Mucosa of stomach (tissue), 1 donor: ENCODE results near the gene GPR45.

Experiments used
- H3K27me3 ChIP-seq: one replicate; pipeline ENCODE4 v1.7.0; 2013; ENCODE audit warnings: mild to moderate bottlenecking, low read length; ENCODE audit not compliant: control insufficient read depth, insufficient read depth
- H3K36me3 ChIP-seq: one replicate; pipeline ENCODE4 v1.7.0; 2013; ENCODE audit warnings: low read length; ENCODE audit not compliant: control insufficient read depth, insufficient read depth
- H3K4me1 ChIP-seq: one replicate; pipeline ENCODE4 v1.7.0; 2013; ENCODE audit warnings: mild to moderate bottlenecking, low read length; ENCODE audit not compliant: control insufficient read depth, insufficient read depth
- H3K4me3 ChIP-seq: one replicate; pipeline ENCODE4 v1.7.0; 2013; ENCODE audit warnings: low read length
- H3K9ac ChIP-seq: one replicate; pipeline ENCODE4 v1.7.0; 2013; ENCODE audit warnings: mild to moderate bottlenecking, low read length, moderate library complexity
- H3K9me3 ChIP-seq: one replicate; pipeline ENCODE4 v1.7.0; 2013; ENCODE audit warnings: mild to moderate bottlenecking, low read length, moderate library complexity; ENCODE audit not compliant: control insufficient read depth
- donor health status: Pancreatic carcinoma.

GPR45 gene

GRCh38 chr2:105283532-105283931 is 42.0 kb downstream of the GPR45 start:
- H3K4me1 ChIP-seq, result peaks cover 6% of the 10 kb centered on the region
- H3K36me3 ChIP-seq, result no peaks in the 10 kb centered on the region
- H3K9ac ChIP-seq, result no peak overlapping the region
- H3K9me3 ChIP-seq, result no peaks in the 10 kb centered on the region
- no peaks in the 10 kb centered on the region for H3K27me3 ChIP-seq
- no peak overlapping the region for H3K4me3 ChIP-seq

GRCh38 chr2:105287692-105288091 is 46.1 kb downstream of the GPR45 start:
- Histone ChIP-seq H3K36me3 (no peaks in the 10 kb centered on the region), H3K27me3 (no peaks in the 10 kb centered on the region), H3K4me1 (peaks cover 6% of the 10 kb centered on the region), H3K9me3 (no peaks in the 10 kb centered on the region), H3K4me3 (no peak overlapping the region), H3K9ac (no peak overlapping the region)

GRCh38 chr2:105288133-105288532 is 46.6 kb downstream of the GPR45 start:
- no peaks in the 10 kb centered on the region for H3K9me3 ChIP-seq
- H3K27me3 ChIP-seq, result no peaks in the 10 kb centered on the region
- no peak overlapping the region for H3K4me3 ChIP-seq
- peaks cover 6% of the 10 kb centered on the region for H3K4me1 ChIP-seq
- no peaks in the 10 kb centered on the region for H3K36me3 ChIP-seq
- H3K9ac ChIP-seq, result no peak overlapping the region

- H3K36me3 ChIP-seq, result no peaks in the 10 kb centered on the region
- no peak overlapping the region for H3K9ac ChIP-seq
- H3K27me3 ChIP-seq, result no peaks in the 10 kb centered on the region
- no peaks in the 10 kb centered on the region for H3K9me3 ChIP-seq
- H3K4me3 ChIP-seq, result no peak overlapping the region
- H3K4me1 ChIP-seq, result peaks cover 27% of the 10 kb centered on the region
Measured at GRCh38 chr2:105290981-105291660, 49.6 kb downstream of the GPR45 start.

- Histone ChIP-seq H3K36me3 (no peaks in the 10 kb centered on the region), H3K9ac (no peak overlapping the region), H3K27me3 (no peaks in the 10 kb centered on the region), H3K4me1 (peaks cover 36% of the 10 kb centered on the region), H3K4me3 (no peak overlapping the region), H3K9me3 (no peaks in the 10 kb centered on the region)
Measured at GRCh38 chr2:105291981-105292380, 50.4 kb downstream of the GPR45 start.
